SKM-1 treated with dmso at 0.1 percent for 144 hours (cell line): ENCODE results near the gene PIKFYVE.
"Not testable (repeated sequence)": the region's sequence is repeated elsewhere in the genome, so short reads cannot be mapped to it uniquely, and the experiment has no call there.

ENCODE experiments used
- DNase-seq: peaks from one replicate; lab custom pipeline; 2025; ENCODE audit not compliant: unreplicated experiment; lab: John Stamatoyannopoulos, UW

Gene PIKFYVE

DNA sequence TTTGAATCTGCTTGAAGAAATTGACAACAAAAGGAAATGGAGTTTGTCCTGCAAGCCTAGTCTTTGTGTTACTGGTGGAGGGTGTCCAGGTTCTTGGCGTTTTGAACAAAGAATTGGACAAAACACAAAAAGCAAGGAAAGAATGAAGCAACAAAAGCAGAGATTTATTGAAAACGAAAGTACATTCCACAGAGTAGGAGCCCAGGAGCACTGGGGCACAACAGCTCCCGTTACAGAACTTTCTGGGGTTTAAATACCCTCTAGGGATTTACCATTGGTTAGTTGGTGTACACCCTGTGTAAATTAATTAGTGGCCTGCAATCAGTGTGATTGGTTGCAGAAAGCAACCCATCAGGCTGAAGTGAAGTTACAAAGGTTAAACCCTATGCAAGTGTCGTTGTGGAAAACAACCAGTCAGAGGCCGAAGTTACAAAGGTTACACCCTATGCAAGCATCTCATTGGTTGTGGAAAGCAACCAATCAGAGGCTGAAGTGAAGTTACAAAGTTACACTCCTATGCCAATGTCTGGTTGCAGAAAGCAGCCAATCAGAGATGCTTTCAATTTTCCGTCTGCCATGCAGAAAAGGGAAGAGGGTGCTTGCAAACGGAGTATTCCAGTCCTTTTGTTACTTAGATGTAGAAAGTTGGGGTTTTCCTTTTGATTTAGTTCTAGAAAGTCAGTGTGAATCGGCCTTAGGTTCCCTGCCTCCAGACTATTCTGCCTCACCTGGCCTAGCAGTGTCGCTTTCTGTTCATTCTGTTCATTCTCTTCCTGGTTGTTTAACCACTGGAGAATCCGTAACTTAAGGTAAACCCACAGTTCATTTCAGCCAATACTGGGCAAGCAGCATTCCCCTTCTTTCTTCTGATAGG lies 92.9 kb downstream of the PIKFYVE start:
- DNase-seq, result no peak

DNA sequence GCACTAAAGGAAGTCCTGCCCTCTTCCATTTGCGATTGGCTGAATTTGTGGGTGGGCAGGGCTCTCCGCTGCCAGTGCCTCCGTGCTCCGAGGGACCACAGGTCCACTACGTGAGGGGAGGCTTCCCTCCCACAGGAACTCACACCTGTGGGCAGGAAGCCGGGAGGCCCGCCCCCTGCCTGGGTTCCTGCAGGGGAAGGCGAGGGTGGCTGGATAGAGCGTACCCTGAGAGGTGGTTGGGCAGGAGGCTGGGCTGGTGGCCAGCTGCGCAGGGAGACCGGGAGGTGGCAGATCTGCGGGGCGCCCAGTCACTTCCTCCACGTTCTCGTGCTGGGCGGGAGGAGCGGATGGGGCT lies 93.6 kb downstream of the PIKFYVE start:
- DNase-seq, result no peak

DNA sequence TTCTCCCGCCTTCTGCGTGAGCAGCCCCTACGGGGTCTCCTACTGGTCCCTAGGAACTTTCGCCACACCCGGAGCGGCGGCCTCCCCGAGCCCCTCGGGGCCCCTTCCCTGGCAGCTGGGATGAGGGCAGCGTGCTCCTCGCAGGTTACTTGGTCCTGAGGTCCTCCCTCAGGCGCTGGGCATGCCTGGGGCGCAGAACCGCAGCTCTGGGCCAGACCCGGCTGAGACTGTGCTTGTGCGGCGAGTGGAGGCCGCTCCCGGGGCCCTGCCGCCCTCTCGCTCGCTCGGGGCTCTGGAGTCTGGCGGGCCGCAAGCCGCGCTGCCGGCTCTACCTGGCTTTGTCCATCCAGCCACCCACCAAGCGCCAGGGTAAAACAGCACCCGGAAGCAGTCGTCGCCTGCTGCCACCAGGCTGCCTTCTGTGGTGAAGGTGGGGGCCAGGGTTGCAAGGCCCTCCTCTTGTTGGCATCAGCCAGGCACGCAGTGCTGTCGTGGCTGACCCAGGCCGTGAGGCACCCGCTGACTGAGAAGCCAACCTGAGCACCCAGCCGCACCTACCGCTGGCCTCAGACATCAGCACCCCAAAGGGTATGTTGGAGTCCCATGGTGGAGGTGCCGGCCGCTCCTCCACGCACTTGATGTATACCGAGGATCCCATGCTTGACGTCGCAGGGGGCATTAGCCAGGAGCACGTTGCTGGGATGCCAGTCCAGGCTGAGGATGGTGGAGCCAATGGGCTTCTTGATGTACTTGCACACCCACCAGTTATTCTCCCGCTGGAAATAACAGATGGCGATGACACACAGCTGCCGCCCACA lies 94.4 kb downstream of the PIKFYVE start:
- no peak for DNase-seq

GRCh38 chr2:208361077-208361441 lies 95.0 kb downstream of the PIKFYVE start:
- no peak for DNase-seq

- DNase-seq, result no peak
Observed at GRCh38 chr2:208363485-208363884, 97.4 kb downstream of the PIKFYVE start.

DNA sequence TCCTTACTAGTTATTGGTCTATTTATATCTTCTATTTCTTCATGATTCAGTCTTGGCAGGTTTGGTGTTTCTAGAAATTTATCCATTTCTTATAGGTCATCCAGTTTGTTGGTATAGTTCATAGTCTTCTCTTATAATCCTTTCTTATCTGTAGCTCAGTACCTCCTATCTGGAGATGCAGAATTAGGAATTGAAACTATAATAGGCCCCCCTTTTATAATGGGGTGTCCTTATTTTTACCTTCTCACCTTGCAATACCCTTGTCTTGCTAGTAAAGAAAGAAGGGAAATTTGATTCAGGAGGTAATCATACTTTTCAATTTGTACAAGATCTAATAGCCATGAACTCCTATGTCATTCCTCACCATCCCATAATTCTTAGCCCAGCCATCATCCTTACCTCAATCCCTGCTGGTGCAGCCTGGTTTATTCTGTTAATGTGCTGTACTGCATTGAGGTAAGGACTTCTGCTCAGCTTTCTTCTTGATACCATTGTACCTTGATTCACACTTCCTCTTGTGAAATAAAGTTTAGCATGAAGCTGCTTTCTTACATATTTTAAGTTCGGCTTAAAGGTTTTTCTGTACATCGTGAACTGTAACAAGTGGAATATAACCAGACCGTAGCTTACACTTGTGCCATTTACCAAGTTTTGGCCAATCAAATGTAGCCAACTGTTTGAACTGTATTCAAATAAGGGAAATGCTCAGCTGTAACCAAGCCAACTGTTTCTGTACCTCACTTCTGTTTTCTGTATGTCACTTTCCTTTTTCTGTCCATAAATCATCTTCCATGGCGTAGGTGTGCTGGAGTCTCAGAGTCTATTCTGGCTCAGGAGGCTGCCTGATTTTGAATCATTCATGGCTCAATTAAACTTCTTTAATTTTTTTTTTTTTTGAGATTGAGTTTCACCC lies 100.4 kb downstream of the PIKFYVE start:
- no peak for DNase-seq

GRCh38 chr2:208369091-208369490 lies 103.0 kb downstream of the PIKFYVE start:
- DNase-seq, result no peak

- no peak for DNase-seq
Observed at GRCh38 chr2:208370881-208371633, 105.0 kb downstream of the PIKFYVE start.

- DNase-seq, result no peak
Observed at GRCh38 chr2:208371634-208371935, 105.5 kb downstream of the PIKFYVE start.

- DNase-seq, result peak; percentile 33
Observed at GRCh38 chr2:208373460-208374089, 107.5 kb downstream of the PIKFYVE start.

GRCh38 chr2:208375491-208376068 lies 109.5 kb downstream of the PIKFYVE start:
- no peak for DNase-seq

DNA sequence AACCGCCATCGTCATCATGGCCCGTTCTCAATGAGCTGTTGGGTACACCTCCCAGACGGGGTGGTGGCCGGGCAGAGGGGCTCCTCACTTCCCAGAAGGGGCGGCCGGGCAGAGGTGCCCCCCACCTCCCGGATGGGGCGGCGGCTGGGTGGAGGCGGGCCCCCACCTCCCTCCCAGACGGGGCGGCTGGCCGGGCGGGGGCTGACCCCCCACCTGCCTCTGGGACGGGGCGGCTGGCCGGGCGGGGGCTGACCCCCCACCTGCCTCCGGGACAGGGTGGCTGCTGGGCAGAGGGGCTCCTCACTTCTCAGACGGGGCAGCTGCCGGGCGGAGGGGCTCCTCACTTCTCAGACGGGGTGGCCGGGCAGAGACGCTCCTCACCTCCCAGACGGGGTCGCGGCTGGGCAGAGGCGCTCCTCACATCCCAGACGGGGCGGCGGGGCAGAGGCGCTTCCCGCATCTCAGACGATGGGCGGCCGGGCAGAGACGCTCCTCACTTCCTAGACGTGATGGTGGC lies 111.3 kb downstream of the PIKFYVE start:
- DNase-seq, result not testable (repeated sequence)

- DNase-seq, result no peak
Observed at GRCh38 chr2:208379192-208379591, 113.1 kb downstream of the PIKFYVE start.

DNA sequence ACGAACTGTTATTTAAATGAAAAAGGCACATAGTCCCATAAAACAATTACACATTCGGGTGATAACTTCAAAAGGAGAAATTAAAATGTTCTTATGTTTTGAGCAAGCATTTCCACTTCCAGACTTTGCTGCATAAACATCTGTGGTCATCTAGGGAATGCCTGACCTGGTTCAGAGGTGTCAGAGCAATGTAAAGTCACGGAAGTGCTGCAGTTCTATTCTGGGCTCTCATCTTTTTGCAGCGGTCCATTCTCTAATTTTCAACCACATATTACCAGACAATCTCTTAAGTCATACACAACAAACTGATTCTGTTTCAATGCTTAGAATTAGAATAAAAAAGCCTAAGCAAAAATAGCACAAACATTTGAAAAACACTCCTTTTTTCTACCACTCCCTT lies 118.6 kb downstream of the PIKFYVE start:
- no peak for DNase-seq

- no peak for DNase-seq
Observed at GRCh38 chr2:208386541-208386940, 120.5 kb downstream of the PIKFYVE start.

- DNase-seq, result no peak
Observed at GRCh38 chr2:208389940-208390339, 123.9 kb downstream of the PIKFYVE start.

DNA sequence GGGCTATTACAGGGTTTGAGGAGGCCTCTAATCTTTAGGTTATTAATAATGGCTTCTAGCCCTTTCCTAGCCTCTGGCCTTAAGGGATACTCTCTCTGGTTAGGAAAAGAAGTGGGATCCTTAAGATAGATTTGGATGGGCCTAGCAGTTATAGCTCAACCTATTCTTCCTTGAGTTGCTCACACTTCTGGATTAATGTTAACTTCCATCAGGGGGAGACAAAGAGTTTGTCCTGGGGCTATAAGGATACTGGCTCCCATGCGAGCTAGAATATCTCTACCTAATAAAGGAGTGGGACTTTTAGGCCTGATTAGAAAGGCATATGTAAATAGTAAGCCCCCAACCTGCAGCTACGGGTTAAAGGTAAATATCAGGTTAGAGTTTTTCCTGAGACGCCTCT lies 126.2 kb downstream of the PIKFYVE start:
- no peak for DNase-seq

GRCh38 chr2:208396796-208397195 lies 130.7 kb downstream of the PIKFYVE start:
- not testable (repeated sequence) for DNase-seq

- DNase-seq, result no peak
Observed at GRCh38 chr2:208399201-208399600, 133.1 kb downstream of the PIKFYVE start.
